Progenitor cell of endocrine pancreas (in vitro differentiated cells): Measurements from ENCODE around the gene HEY2. TPM values are rescaled to one million over a fixed set of nuclear protein-coding genes. Genes with fewer than 3 reads are reported as not detected.

Experiments used
- DNase-seq: peaks from one replicate; pipeline ENCODE4 v3.0.0; 2021; ENCODE audit warnings: low spot score; ENCODE audit not compliant: unreplicated experiment
- H3K27ac Mint-ChIP-seq: 2 replicates; pipeline ENCODE4 v1.8.0; 2021; ENCODE audit warnings: mild to moderate bottlenecking, moderate library complexity, mixed read lengths
- H3K27me3 Mint-ChIP-seq: 2 replicates; pipeline ENCODE4 v1.8.0; 2021; ENCODE audit warnings: mixed read lengths
- H3K36me3 Mint-ChIP-seq: 2 replicates; pipeline ENCODE4 v1.8.0; 2022; ENCODE audit warnings: mixed read lengths; ENCODE audit not compliant: insufficient read depth
- H3K4me1 Mint-ChIP-seq: 2 replicates; pipeline ENCODE4 v1.8.0; 2021; ENCODE audit warnings: low read depth, mixed read lengths
- H3K4me3 Mint-ChIP-seq: 2 replicates; pipeline ENCODE4 v1.8.0; 2021; ENCODE audit warnings: low read depth, mild to moderate bottlenecking, moderate library complexity, mixed read lengths
- H3K9me3 Mint-ChIP-seq: 2 replicates; pipeline ENCODE4 v1.8.0; 2021; ENCODE audit warnings: low read depth, mixed read lengths
- total RNA-seq: library from RNA; stranded (reverse); gene quantifications from 2 replicates; pipeline ENCODE4 v1.2.1, GENCODE V29; 2021
- TF ChIP-seq, protein P1 (sequence below): fragments of 200-600 bp; sonication (generic); IDR thresholded peaks from one replicate; pipeline ENCODE4 v1.5.0; 2021; ENCODE audit warnings: antibody characterized with exemption, mild to moderate bottlenecking; ENCODE audit not compliant: unreplicated experiment

HEY2 gene
- total RNA-seq, 1 donor from 2014 or later, result 1.4 TPM

DNA sequence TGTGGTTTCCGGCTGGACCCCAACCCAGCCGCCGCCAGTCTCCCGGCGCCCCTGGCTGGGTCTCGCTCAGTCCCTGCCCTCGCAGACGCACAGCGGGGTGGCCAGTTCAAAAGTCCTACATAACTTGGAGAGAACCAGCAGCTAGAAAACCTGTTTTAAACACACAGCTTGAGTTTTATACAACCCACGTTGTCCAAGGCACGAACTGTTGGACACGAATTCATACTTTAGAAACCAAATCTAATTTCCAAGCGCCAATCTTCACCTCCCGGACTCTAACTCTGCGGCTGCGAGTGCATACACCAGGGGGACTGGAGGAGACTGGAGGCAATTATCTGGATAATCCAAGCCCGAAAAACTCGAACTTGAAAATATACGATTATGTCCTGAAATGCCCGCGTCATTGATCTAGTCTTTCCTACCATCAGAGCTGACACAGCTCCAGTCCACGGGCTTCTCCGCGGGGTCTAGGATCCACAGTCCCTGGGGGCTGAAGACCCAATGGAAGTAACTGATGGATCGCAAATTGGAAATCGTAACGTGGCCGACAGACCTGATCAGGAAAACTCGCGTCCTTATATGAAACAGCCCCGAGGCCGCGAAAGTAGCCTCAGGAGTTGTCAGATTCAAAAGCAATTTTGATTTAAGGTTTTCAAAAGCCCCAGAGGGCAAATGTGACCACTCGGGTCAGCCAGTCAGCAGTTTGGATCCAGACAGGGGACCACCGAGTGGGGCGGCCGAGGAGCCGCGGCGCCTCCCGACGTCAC, 843 bp upstream of the HEY2 start:
- Mint-ChIP-seq H3K36me3 (no peaks in the 10 kb centered on the region), H3K9me3 (no peaks in the 10 kb centered on the region), H3K27ac (peak overlapping the region; percentile 80), H3K4me3 (peak overlapping the region; percentile 72), H3K27me3 (peaks cover 75% of the 10 kb centered on the region), H3K4me1 (peaks cover 22% of the 10 kb centered on the region)
- no peak for DNase-seq
- TF ChIP-seq, protein P1, sequence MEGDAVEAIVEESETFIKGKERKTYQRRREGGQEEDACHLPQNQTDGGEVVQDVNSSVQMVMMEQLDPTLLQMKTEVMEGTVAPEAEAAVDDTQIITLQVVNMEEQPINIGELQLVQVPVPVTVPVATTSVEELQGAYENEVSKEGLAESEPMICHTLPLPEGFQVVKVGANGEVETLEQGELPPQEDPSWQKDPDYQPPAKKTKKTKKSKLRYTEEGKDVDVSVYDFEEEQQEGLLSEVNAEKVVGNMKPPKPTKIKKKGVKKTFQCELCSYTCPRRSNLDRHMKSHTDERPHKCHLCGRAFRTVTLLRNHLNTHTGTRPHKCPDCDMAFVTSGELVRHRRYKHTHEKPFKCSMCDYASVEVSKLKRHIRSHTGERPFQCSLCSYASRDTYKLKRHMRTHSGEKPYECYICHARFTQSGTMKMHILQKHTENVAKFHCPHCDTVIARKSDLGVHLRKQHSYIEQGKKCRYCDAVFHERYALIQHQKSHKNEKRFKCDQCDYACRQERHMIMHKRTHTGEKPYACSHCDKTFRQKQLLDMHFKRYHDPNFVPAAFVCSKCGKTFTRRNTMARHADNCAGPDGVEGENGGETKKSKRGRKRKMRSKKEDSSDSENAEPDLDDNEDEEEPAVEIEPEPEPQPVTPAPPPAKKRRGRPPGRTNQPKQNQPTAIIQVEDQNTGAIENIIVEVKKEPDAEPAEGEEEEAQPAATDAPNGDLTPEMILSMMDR, result peak; percentile 9

DNA sequence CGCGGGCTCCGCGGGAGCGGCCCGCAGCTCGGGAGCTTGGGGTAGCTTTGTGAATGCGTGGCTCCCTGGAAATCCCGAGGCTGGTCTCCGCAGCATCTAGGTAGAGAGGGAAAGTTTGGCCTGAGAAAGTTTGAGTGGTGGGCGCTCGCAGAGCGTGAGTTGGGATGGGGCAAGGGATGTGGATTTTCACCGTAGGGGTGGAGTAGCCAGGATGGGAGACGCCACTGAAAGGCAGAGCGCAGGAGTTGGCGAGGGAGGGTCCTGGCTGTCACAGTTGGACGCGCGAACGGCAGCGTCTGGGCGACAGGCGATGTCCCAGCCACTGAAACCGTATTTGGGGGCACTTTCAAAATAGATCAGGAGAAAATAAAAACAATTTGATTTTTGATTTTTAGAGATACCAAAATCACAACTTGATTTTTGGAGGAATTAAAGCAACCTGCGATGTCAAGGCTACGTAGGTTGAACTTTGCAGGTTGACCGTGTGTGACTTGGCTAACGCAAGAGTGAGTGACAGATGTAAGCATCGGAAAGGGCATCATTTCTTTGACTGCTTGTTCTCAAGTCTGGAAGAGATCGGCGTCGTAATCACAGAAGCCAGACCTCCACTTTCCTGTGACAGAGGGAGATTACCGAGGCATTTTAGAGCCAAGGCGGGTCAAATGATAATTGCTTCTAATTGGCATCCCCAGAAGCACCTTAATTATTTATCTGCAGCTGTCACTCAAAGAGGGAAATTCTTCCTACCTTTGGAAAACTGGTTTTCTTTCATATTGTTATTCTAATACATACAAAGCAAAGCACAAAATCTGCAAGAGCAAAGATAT, 646 bp downstream of the HEY2 start:
- Mint-ChIP-seq H3K4me1 (peaks cover 34% of the 10 kb centered on the region), H3K27ac (peak overlapping the region; percentile 65), H3K4me3 (peak overlapping the region; percentile 91), H3K27me3 (peaks cover 65% of the 10 kb centered on the region), H3K36me3 (no peaks in the 10 kb centered on the region), H3K9me3 (no peaks in the 10 kb centered on the region)
- DNase-seq, result no peak
- TF ChIP-seq, protein P1, result no peak

DNA sequence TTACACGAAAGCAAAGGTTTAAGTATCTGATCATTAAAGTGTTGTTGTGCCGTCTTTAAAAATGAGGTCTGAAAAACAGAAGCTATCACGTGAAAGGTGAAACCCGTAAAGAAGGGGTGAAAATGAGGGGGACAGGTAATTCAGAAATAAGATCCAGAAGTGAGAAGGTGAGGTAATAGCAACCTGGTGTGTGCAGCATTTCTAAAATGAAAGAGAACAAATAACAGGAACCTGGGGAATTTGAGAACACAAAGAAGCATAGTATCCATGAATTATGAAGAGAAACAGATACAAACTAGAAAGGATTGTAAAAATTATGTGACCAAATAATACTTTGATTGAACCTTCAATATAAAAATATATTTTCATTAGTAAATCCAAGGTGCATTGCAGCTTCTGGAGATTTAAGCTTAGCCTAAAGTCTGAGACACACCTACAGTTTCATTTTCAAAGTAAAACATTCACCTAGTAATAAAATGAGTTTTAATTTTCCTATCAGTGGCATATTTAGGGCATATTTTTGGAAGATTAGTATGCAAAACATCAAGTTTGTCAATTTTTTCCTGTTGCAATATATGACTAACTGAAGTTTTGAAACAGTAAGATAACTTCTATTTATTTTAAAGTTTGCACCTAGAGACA, 1.4 kb downstream of the HEY2 start:
- DNase-seq, result no peak
- TF ChIP-seq, protein P1, result no peak
- no peak overlapping the region for H3K27ac Mint-ChIP-seq
- H3K27me3 Mint-ChIP-seq, result peaks cover 57% of the 10 kb centered on the region
- peaks cover 34% of the 10 kb centered on the region for H3K4me1 Mint-ChIP-seq
- H3K4me3 Mint-ChIP-seq, result peak overlapping the region; percentile 91
- no peaks in the 10 kb centered on the region for H3K9me3 Mint-ChIP-seq
- no peaks in the 10 kb centered on the region for H3K36me3 Mint-ChIP-seq

DNA sequence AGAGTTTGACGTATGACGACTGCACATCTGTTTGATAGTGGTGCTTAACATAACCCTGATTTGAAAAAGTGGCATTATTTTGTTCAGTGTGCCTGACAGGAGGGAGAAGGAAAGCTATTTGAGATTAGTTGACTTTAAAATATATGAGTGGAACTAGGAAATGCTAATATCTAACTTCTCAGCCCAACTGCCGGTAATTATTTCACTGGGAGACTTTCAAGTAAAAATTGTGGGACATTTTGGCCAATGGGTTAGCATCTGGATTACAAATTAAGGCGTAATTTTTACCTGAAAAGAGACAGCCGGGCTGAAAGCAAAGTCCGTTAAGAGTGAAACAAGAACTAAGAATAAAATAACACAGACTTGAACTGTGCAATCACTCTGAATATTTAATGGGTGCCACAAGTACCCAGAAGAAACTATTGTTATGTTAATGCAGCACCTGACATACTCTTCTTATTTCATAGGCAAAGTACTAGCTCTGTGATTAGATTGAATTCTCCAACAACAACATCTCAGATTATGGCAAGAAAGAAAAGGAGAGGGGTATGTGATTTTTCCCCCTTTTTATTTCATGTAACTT, 2.0 kb downstream of the HEY2 start:
- Mint-ChIP-seq H3K9me3 (no peaks in the 10 kb centered on the region), H3K4me3 (no peak overlapping the region), H3K4me1 (peaks cover 33% of the 10 kb centered on the region), H3K36me3 (no peaks in the 10 kb centered on the region), H3K27ac (no peak overlapping the region), H3K27me3 (peaks cover 51% of the 10 kb centered on the region)
- TF ChIP-seq, protein P1, result no peak
- no peak for DNase-seq

DNA sequence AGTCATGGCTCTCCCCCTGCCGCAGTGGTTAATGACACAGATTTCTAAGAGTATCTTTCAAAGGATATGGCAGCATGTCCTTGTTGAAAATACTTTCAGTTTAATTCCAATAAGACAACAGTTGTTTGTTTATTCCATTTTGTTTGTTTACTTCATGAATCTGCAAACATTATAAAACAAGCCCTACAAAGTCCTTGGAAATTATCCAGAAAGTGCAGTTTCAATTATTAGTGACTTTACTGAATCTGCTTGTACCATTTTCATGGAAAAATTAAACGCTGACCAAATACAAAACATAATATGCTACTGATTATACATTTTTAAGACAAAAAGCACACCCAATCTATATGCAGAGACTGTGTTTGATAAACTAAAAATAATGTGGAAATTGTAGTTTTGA, 3.3 kb downstream of the HEY2 start:
- Mint-ChIP-seq H3K27me3 (peaks cover 40% of the 10 kb centered on the region), H3K4me3 (no peak overlapping the region), H3K4me1 (peaks cover 28% of the 10 kb centered on the region), H3K36me3 (no peaks in the 10 kb centered on the region), H3K27ac (no peak overlapping the region), H3K9me3 (no peaks in the 10 kb centered on the region)
- TF ChIP-seq, protein P1, result no peak
- DNase-seq, result no peak
